OCI-LY3 (cell line): Measurements from ENCODE around the gene FOXR1.

ENCODE experiments used
- H2AFZ ChIP-seq: fragments of 200-600, 300-600 bp; shearing (Covaris generic); 2 replicates; pipeline ENCODE4 v1.6.0; 2014; ENCODE audit warnings: antibody characterized with exemption, low read depth, low read length
- H3K27ac ChIP-seq: fragments of 200-600, 300-600 bp; sonication (generic); 2 replicates; pipeline ENCODE4 v1.5.1; 2014; ENCODE audit warnings: mild to moderate bottlenecking, low read length, moderate library complexity, mixed read lengths
- H3K27me3 ChIP-seq: fragments of 200-600, 300-600 bp; sonication (generic); 2 replicates; pipeline ENCODE4 v1.6.1; 2014; ENCODE audit warnings: low read depth, low read length, mixed read lengths
- H3K36me3 ChIP-seq: fragments of 200-600, 300-600 bp; sonication (generic); replicated peaks from 2 replicates; pipeline ENCODE3; 2014; ENCODE audit warnings: low read depth, low read length, mixed read lengths
- H3K4me1 ChIP-seq: fragments of 300-600, 200-600 bp; sonication (generic); 2 replicates; pipeline ENCODE4 v1.6.1; 2014; ENCODE audit warnings: low read length, mixed read lengths
- H3K4me2 ChIP-seq: fragments of 200-600, 300-600 bp; sonication (generic); 2 replicates; pipeline ENCODE4 v1.6.1; 2014; ENCODE audit warnings: low read length, mixed read lengths
- H3K4me3 ChIP-seq: fragments of 300-600, 200-600 bp; sonication (generic); 2 replicates; pipeline ENCODE4 v1.5.1; 2014; ENCODE audit warnings: antibody characterized with exemption, mild to moderate bottlenecking, low read length, moderate library complexity
- H3K79me2 ChIP-seq: fragments of 300-600, 200-600 bp; shearing (Covaris generic); 2 replicates; pipeline ENCODE4 v1.6.1; 2014; ENCODE audit warnings: mild to moderate bottlenecking, low read length, mixed read lengths
- H3K9ac ChIP-seq: fragments of 300-600, 200-600 bp; shearing (Covaris generic); 2 replicates; pipeline ENCODE4 v1.6.0; 2014; ENCODE audit warnings: mild to moderate bottlenecking, low read length, moderate library complexity
- H3K9me3 ChIP-seq: fragments of 200-600, 300-600 bp; shearing (Covaris generic); 2 replicates; pipeline ENCODE4 v1.6.1; 2014; ENCODE audit warnings: low read length, mixed read lengths; ENCODE audit not compliant: insufficient read depth
- H4K20me1 ChIP-seq: fragments of 200-600, 300-600 bp; sonication (generic); 2 replicates; pipeline ENCODE4 v1.6.1; 2016; ENCODE audit warnings: low read length, mixed read lengths; ENCODE audit not compliant: insufficient read depth
- CTCF ChIP-seq: fragments of 200-600, 300-600 bp; sonication (generic); IDR thresholded peaks from 2 replicates; pipeline ENCODE4 v1.5.1; 2014; ENCODE audit warnings: antibody characterized with exemption, low read length, low read depth
- EZH2phosphoT487 ChIP-seq: fragments of 200-600 bp; shearing (Covaris generic); IDR thresholded peaks from 2 replicates; pipeline ENCODE4 v1.6.1; 2018; ENCODE audit warnings: antibody characterized with exemption, mixed run types, low read depth

Gene FOXR1

GRCh38 chr11:118971646-118972045 lies at the start of gene FOXR1:
FOXR1 (plus strand) TSS chr11:118971761; CDS start chr11:118971932, 171 bp downstream.
- H3K27me3 ChIP-seq: peaks cover 12% of the 10 kb centered on the region
- H2AFZ ChIP-seq: no peak within 1 kb of the TSS
- no peak within 1 kb of the TSS for H3K4me3 ChIP-seq
- H3K4me1 ChIP-seq: no peaks in the 10 kb centered on the region
- H3K27ac ChIP-seq: no peak within 1 kb of the TSS
- H3K9me3 ChIP-seq: no peaks in the 10 kb centered on the region
- H3K9ac ChIP-seq: no peak within 1 kb of the TSS
- no peaks in the 10 kb centered on the region for H4K20me1 ChIP-seq
- H3K4me2 ChIP-seq: no peak within 1 kb of the TSS
- H3K36me3 ChIP-seq: no peaks in the 10 kb centered on the region
- no peaks in the 10 kb centered on the region for H3K79me2 ChIP-seq
- TF ChIP-seq CTCF (no peak), EZH2phosphoT487 (no peak)

GRCh38 chr11:118921929-118922744 lies 49.4 kb upstream of the FOXR1 start:
- Histone ChIP-seq H3K4me3 (no peak overlapping the region), H3K79me2 (peaks cover 32% of the 10 kb centered on the region), H3K27ac (no peak overlapping the region), H3K4me1 (peaks cover 21% of the 10 kb centered on the region), H2AFZ (no peak overlapping the region), H3K27me3 (no peaks in the 10 kb centered on the region), H3K9ac (no peak overlapping the region), H3K36me3 (no peaks in the 10 kb centered on the region), H4K20me1 (peaks cover 9% of the 10 kb centered on the region; the same call in 1 of the 2 replicates), H3K9me3 (no peaks in the 10 kb centered on the region), H3K4me2 (no peak overlapping the region)
- TF ChIP-seq EZH2phosphoT487 (no peak), CTCF (no peak)

- TF ChIP-seq CTCF (no peak), EZH2phosphoT487 (no peak)
- H3K9me3 ChIP-seq: no peaks in the 10 kb centered on the region
- peaks cover 32% of the 10 kb centered on the region for H3K79me2 ChIP-seq
- no peak overlapping the region for H3K9ac ChIP-seq
- H3K4me3 ChIP-seq: peak overlapping the region; percentile 99
- H4K20me1 ChIP-seq: peaks cover 9% of the 10 kb centered on the region; the same call in 1 of the 2 replicates
- H2AFZ ChIP-seq: no peak overlapping the region
- H3K4me1 ChIP-seq: peaks cover 29% of the 10 kb centered on the region
- peak overlapping the region; percentile 88 for H3K4me2 ChIP-seq
- H3K27ac ChIP-seq: no peak overlapping the region
- H3K27me3 ChIP-seq: no peaks in the 10 kb centered on the region
- H3K36me3 ChIP-seq: no peaks in the 10 kb centered on the region
Measured at GRCh38 chr11:118922745-118923627, 48.6 kb upstream of the FOXR1 start.
